NK-92 (cell line): ENCODE measurements around the gene DNAJC22.
"Not testable (repeated sequence)": the region's sequence is repeated elsewhere in the genome, so short reads cannot be mapped to it uniquely, and the experiment has no call there.

ENCODE experiments used
- DNase-seq: peaks from one replicate; lab custom pipeline; 2025; ENCODE audit not compliant: unreplicated experiment; lab: John Stamatoyannopoulos, UW

DNAJC22 gene

GRCh38 chr12:49346659-49347310, at the start of gene DNAJC22:
DNAJC22 (plus strand) TSS chr12:49346888; CDS start chr12:49348873, 1,985 bp downstream.
- DNase-seq, result no peak

DNA sequence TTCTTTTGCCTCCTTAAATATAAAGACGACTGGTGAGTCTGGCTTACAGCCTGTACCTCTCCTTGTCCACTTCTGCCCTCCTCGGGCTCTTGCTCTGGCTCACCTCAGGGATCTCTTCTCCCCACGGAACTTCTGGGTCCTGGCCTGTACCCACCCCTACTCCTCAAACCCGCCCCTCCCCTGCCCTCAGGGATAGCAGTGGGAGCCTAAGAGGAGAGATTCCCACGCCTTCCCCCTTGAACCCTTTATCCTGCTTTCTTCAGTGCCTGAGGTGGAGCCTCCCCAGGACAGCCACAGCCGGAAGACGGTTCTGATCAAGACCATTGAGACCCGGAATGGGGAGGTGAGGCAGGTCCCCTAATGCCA, 49.0 kb upstream of the DNAJC22 start:
- no peak for DNase-seq

GRCh38 chr12:49298160-49298559, 48.5 kb upstream of the DNAJC22 start:
- DNase-seq, result no peak

DNA sequence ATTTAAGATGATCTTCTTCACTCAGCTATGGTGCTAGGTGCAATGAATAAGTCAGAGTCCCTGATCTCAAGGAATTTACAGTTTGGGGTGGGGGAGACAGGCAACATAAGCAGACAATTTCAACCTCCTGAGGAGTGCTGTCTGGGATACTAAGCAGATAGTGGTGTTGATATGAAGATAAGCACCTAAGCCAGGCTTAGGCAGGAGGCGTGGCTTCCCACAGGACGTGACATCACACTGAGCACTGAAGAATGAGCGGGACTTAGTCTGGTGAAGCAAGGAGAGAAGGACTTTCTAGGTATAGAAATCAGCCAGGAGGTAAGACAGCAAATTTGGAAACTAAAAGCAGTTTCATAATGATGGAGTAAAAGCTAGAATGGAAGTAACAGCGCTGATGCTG, 44.9 kb upstream of the DNAJC22 start:
- DNase-seq, result no peak

GRCh38 chr12:49304161-49304560, 42.5 kb upstream of the DNAJC22 start:
- no peak for DNase-seq

DNA sequence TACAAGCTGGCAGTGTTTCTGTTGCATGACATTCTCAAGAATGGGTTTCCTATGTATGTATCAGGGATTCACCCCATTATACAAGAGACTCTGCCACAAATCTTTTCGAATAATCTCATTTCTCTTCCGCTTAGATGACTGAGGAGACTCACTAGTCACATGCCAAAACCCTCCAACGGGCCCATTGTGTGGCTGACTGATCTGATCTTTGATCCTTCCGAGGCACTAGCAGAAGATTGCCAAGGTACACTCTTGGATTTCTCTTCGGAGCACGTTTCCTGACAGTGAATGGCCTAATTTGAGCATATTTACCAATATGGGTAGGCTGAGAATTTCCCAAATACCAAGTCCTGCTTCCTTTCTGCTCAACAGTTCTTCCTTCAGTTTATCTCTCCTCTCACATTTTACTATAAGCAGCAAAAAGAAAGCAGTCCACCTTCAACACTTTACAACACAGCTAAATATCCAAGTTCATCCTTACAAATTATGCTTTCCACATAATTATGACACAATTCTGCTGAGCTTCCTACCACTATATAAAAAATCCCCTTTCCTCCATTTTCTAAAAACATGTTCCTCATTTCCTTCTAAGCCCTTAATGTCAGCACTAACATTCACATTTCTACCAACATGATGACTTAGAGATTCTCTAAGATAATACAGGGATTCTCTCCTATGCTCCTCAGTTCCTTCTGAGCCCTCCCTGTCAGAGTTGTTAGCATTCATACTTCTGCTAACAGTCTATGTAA, 40.8 kb upstream of the DNAJC22 start:
- no peak for DNase-seq

DNA sequence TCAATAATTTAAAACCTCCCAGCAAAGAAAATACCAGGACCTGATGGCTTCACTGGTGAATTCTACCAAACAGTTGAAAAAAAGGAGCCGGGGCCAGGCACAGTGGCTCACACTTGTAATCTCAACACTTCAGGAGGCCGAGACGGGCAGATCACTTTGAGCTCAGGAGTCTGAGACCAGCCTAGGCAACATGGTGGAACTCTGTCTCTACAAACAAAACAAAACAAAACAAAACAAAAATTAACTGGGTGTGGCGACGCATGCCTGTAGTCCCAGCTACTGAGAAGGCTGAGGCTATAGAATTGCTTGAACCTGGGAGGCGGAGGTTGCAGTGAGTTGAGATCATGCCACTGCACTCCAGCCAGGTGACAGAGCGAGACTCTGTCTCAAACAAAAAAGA, 37.3 kb upstream of the DNAJC22 start:
- DNase-seq, result no peak

DNA sequence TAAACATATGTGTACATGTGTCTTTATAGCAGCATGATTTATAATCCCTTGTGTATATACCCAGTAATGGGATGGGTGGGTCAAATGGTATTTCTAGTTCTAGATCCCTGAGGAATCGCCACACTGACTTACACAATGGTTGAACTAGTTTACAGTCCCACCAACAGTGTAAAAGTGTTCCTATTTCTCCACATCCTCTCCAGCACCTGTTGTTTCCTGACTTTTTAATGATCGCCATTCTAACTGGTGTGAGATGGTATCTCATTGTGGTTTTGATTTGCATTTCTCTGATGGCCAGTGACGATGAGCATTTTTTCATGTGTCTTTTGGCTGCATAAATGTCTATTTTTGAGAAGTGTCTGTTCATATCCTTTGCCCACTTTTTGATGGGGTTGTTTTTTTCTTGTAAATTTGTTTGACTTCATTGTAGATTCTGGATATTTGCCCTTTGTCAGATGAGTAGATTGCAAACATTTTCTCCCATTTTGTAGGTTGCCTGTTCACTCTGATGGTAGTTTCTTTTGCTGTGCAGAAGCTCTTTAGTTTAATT, 36.2 kb upstream of the DNAJC22 start:
- DNase-seq, result not testable (repeated sequence)

- no peak for DNase-seq
Measured at GRCh38 chr12:49314811-49315210, 31.9 kb upstream of the DNAJC22 start.

- not testable (repeated sequence) for DNase-seq
Measured at GRCh38 chr12:49317118-49317517, 29.6 kb upstream of the DNAJC22 start.

GRCh38 chr12:49320411-49321103, 26.1 kb upstream of the DNAJC22 start:
- not testable (repeated sequence) for DNase-seq

DNA sequence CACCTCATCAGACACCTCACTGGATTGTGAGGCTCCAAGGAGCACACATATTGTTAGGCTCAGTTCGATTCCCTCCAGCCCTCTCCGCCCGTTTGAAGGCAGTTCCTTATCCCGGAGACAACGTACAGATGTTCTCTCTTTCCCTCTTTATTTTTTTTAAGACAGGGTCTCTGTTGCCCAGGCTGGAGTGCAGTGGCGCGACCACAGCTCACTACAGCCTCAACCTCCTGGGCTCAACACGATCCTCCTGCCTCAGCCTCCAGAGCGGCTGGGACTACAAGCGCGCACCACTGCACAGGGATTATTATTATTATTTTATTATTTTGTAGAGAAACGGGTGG, 24.4 kb upstream of the DNAJC22 start:
- DNase-seq, result no peak

DNA sequence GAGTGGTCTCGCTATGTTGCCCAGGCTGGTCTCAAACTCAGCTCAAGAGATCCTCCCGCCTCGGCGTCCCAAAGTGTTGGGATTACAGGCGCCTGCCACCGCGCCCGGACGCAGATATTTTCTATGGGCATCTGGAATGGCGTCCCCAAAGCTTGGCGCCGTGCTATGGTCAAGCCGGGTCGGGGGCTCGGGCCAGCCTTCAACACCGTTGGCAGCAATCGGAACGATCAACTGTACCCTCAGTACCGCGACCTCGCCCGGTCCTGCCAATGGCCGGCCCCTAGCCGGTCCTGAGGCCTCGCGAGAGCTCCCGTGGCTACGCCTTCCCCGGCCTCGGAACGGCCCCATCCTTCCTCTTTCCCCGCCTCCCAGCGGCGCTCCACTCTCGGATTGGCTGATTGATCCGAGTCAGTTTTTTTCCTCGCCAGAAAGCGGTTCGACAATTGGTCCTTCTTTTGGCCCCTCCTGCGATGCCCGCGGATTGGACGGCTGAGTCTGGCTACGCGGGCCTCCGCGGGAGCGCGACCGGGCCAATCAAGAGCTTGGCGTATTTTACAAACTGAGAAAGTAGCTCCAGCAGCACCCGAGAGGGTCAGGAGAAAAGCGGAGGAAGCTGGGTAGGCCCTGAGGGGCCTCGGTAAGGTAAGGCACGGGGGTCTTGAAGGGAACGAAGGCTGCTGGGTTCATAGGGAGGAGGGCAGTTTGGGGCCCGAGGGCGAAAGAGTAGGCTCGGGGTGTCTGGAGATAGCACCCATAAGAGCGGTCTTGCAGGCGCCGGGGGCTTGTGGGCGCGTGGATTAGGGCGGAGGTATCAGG, 23.8 kb upstream of the DNAJC22 start, which contains the start of gene TROAP:
Gene TROAP (plus strand): TSS at position 548 of the 816 bp plus-strand sequence. CDS start 354 bp downstream, outside the sequence.
- DNase-seq, result peak; percentile 64

DNA sequence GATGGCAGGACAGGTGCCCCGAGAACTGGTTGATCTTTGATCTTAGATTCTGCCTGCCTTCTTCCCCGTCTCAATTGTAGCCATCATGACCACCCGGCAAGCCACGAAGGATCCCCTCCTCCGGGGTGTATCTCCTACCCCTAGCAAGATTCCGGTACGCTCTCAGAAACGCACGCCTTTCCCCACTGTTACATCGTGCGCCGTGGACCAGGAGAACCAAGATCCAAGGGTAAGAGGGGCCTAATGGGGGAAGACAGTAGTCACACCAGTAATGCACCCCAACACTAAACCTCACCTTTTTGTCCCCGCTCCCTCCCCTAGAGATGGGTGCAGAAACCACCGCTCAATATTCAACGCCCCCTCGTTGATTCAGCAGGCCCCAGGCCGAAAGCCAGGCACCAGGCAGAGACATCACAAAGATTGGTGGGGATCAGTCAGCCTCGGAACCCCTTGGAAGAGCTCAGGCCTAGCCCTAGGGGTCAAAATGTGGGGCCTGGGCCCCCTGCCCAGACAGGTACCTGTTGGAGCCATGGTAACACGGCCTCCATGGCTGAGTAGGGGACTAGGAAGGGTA, 23.1 kb upstream of the DNAJC22 start:
- no peak for DNase-seq

GRCh38 chr12:49325606-49326005, 21.1 kb upstream of the DNAJC22 start:
- DNase-seq, result no peak

- no peak for DNase-seq
Measured at GRCh38 chr12:49327368-49327767, 19.3 kb upstream of the DNAJC22 start.

- no peak for DNase-seq
Measured at GRCh38 chr12:49327887-49328286, 18.8 kb upstream of the DNAJC22 start.

DNA sequence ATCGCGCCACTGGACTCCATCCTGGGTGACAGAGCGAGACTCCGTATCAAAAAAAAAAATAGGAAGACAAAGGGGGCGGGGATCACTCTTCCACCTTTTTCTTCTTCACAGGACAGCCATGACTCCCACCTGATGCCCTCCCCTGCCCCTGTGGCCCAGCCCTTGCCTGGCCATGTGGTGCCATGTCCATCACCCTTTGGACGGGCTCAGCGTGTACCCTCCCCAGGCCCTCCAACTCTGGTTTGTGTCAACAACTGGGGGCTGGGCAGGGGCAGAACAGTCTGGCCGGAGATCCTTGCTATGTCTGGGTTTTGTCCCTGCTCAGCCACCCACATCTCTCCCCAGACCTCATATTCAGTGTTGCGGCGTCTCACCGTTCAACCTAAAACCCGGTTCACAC, 17.9 kb upstream of the DNAJC22 start:
- no peak for DNase-seq

DNA sequence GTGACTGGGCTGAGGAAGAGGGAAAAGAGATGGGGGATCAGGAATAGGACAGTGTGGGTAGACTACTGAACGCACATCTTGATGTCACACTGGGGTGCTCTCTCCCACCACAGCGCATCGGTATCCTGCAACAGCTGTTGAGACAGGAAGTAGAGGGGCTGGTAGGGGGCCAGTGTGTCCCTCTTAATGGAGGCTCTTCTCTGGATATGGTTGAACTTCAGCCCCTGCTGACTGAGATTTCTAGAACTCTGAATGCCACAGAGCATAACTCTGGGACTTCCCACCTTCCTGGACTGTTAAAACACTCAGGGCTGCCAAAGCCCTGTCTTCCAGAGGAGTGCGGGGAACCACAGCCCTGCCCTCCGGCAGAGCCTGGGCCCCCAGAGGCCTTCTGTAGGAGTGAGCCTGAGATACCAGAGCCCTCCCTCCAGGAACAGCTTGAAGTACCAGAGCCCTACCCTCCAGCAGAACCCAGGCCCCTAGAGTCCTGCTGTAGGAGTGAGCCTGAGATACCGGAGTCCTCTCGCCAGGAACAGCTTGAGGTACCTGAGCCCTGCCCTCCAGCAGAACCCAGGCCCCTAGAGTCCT, 16.6 kb upstream of the DNAJC22 start:
- DNase-seq, result no peak
